Measurements from ENCODE around the gene UPK1A.
"Not testable (repeated sequence)": the region's sequence is repeated elsewhere in the genome, so short reads cannot be mapped to it uniquely, and the experiment has no call there.

DNA sequence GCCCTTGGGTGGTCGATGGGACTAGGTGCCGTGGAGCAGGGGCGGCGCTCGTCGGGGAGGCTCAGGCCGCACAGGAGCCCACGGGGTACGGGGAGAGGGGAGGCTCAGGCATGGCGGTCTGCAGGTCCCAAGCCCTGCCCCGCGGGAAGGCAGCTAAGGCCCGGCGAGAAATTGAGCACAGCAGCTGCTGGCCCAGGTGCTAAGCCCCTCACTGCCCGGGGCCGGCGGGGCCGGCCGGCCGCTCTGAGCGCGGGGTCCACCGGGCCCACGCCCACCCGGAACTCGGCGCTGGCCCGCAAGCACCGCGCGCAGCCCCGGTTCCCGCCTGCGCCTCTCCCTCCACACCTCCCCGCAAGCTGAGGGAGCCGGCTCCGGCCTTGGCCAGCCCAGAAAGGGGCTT lies 24.8 kb downstream of the UPK1A start:
- TF ChIP-seq, protein P1, sequence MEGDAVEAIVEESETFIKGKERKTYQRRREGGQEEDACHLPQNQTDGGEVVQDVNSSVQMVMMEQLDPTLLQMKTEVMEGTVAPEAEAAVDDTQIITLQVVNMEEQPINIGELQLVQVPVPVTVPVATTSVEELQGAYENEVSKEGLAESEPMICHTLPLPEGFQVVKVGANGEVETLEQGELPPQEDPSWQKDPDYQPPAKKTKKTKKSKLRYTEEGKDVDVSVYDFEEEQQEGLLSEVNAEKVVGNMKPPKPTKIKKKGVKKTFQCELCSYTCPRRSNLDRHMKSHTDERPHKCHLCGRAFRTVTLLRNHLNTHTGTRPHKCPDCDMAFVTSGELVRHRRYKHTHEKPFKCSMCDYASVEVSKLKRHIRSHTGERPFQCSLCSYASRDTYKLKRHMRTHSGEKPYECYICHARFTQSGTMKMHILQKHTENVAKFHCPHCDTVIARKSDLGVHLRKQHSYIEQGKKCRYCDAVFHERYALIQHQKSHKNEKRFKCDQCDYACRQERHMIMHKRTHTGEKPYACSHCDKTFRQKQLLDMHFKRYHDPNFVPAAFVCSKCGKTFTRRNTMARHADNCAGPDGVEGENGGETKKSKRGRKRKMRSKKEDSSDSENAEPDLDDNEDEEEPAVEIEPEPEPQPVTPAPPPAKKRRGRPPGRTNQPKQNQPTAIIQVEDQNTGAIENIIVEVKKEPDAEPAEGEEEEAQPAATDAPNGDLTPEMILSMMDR (IDR thresholded peaks at IDR 0.05; ENCODE audit: poor library complexity) = not testable (repeated sequence)
- not testable (repeated sequence) for TF ChIP-seq EZH2 (IDR thresholded peaks at IDR 0.05; ENCODE audit: borderline replicate concordance); EZH2phosphoT487 (IDR thresholded peaks at IDR 0.05; ENCODE audit: low read depth, severe bottlenecking, unreplicated experiment)

Measured in hepatocyte (in vitro differentiated cells).